Fibroblast of skin of scalp (primary cell): ENCODE data around the gene SLC25A48. TPM values are rescaled to one million over a fixed set of nuclear protein-coding genes. Genes with fewer than 3 reads are reported as not detected.
A peak's percentile ranks its signal among the peaks of the same experiment; 100 is the strongest.

Source experiments
- DNase-seq: peaks from one replicate; pipeline ENCODE4 v3.0.0-alpha.2; 2013
- polyA plus RNA-seq, 2 experiments: library from polyadenylated mRNA; unstranded; fragments of 120-200 nt; gene quantifications; one replicate each; pipeline ENCODE4 v1.2.1, GENCODE V29; 2013; ENCODE audit not compliant: insufficient read length in 2 of 2

The SLC25A48 gene
- polyA plus RNA-seq (2013, experiment 1 of 2; ENCODE audit: insufficient read length): not detected
- 0.11 TPM for polyA plus RNA-seq (2013, experiment 2 of 2; ENCODE audit: insufficient read length)

GRCh38 chr5:135834639-135835529, at the start of gene SLC25A48:
Gene SLC25A48 (plus strand): TSS chr5:135834663. CDS start chr5:135834848, 185 bp downstream.
- DNase-seq: peak; percentile 44

GRCh38 chr5:135800656-135801055, 33.8 kb upstream of the SLC25A48 start:
- no peak for DNase-seq

GRCh38 chr5:135810188-135810943, 24.1 kb upstream of the SLC25A48 start:
- DNase-seq: no peak

GRCh38 chr5:135811007-135811406, 23.5 kb upstream of the SLC25A48 start:
- DNase-seq: no peak

GRCh38 chr5:135813758-135814157, 20.7 kb upstream of the SLC25A48 start:
- DNase-seq: no peak

GRCh38 chr5:135814316-135814715, 20.1 kb upstream of the SLC25A48 start:
- no peak for DNase-seq

- DNase-seq: no peak
These were observed 19.7 kb upstream of the SLC25A48 start for GRCh38 chr5:135814812-135815211.

- no peak for DNase-seq
These were observed 13.2 kb upstream of the SLC25A48 start for GRCh38 chr5:135821061-135821801.

- DNase-seq: no peak
These were observed 12.7 kb upstream of the SLC25A48 start for GRCh38 chr5:135821802-135822201.

- DNase-seq: no peak
These were observed 12.2 kb upstream of the SLC25A48 start for GRCh38 chr5:135822286-135822685.

- no peak for DNase-seq
These were observed 11.5 kb upstream of the SLC25A48 start for GRCh38 chr5:135822959-135823358.

- DNase-seq: no peak
These were observed 10.6 kb upstream of the SLC25A48 start for GRCh38 chr5:135823881-135824280.

- DNase-seq: no peak
These were observed 9.9 kb upstream of the SLC25A48 start for GRCh38 chr5:135824541-135825041.

- DNase-seq: no peak
These were observed 8.9 kb upstream of the SLC25A48 start for GRCh38 chr5:135825373-135826220.

GRCh38 chr5:135826221-135826525, 8.3 kb upstream of the SLC25A48 start:
- DNase-seq: no peak

- DNase-seq: no peak
These were observed 7.3 kb upstream of the SLC25A48 start for GRCh38 chr5:135826994-135827671.

GRCh38 chr5:135827965-135828781, 6.3 kb upstream of the SLC25A48 start:
- DNase-seq: no peak

GRCh38 chr5:135828782-135829127, 5.7 kb upstream of the SLC25A48 start:
- DNase-seq: no peak

GRCh38 chr5:135829179-135829578, 5.3 kb upstream of the SLC25A48 start:
- no peak for DNase-seq

- peak; percentile 60 for DNase-seq
These were observed 4.6 kb upstream of the SLC25A48 start for GRCh38 chr5:135829681-135830383.
